ENCODE measurements around the gene GPR183. TPM values are rescaled to one million over a fixed set of nuclear protein-coding genes. Genes with fewer than 3 reads are reported as not detected.

The GPR183 gene, protein sequence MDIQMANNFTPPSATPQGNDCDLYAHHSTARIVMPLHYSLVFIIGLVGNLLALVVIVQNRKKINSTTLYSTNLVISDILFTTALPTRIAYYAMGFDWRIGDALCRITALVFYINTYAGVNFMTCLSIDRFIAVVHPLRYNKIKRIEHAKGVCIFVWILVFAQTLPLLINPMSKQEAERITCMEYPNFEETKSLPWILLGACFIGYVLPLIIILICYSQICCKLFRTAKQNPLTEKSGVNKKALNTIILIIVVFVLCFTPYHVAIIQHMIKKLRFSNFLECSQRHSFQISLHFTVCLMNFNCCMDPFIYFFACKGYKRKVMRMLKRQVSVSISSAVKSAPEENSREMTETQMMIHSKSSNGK
- total RNA-seq (2022) (not detected in 2 replicates), Bru-seq, nascent RNA (not detected), BruChase-seq, experiment 1, labeled RNA remaining after a 6-hour chase (not detected), BruChase-seq, experiment 2, labeled RNA remaining after a 2-hour chase (percentile 10 among the genes with signal in this experiment)
- long read RNA-seq: 0 reads

DNA sequence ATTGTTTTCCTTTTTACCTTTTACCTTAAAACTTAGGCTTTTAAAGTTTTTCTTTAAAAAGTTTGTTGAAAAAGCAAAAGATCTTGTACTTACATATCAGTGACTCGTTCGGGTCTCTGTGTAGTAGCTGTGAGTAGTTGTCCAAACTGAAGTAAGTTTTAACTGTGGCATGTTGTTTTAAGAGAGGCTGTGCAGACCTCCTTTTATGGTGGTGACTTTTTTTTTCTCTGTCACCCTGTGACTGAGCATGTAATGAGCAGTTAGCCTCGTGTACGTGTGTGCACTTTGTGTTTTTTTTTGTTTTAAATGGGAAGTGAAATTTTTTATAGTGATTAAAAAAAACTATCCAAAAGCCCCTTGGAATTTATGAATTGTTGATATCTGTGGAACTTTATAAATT, at the start of gene GPR183:
Gene GPR183 (minus strand): TSS at position 153 of the 400 bp plus-strand sequence. CDS start 11,254 bp downstream, outside the sequence.
- intact Hi-C loops (cut with micrococcal nuclease): no loop called here
- TF ChIP-seq, protein P1, sequence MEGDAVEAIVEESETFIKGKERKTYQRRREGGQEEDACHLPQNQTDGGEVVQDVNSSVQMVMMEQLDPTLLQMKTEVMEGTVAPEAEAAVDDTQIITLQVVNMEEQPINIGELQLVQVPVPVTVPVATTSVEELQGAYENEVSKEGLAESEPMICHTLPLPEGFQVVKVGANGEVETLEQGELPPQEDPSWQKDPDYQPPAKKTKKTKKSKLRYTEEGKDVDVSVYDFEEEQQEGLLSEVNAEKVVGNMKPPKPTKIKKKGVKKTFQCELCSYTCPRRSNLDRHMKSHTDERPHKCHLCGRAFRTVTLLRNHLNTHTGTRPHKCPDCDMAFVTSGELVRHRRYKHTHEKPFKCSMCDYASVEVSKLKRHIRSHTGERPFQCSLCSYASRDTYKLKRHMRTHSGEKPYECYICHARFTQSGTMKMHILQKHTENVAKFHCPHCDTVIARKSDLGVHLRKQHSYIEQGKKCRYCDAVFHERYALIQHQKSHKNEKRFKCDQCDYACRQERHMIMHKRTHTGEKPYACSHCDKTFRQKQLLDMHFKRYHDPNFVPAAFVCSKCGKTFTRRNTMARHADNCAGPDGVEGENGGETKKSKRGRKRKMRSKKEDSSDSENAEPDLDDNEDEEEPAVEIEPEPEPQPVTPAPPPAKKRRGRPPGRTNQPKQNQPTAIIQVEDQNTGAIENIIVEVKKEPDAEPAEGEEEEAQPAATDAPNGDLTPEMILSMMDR (IDR thresholded peaks at IDR 0.05; ENCODE audit: unreplicated experiment): no peak

DNA sequence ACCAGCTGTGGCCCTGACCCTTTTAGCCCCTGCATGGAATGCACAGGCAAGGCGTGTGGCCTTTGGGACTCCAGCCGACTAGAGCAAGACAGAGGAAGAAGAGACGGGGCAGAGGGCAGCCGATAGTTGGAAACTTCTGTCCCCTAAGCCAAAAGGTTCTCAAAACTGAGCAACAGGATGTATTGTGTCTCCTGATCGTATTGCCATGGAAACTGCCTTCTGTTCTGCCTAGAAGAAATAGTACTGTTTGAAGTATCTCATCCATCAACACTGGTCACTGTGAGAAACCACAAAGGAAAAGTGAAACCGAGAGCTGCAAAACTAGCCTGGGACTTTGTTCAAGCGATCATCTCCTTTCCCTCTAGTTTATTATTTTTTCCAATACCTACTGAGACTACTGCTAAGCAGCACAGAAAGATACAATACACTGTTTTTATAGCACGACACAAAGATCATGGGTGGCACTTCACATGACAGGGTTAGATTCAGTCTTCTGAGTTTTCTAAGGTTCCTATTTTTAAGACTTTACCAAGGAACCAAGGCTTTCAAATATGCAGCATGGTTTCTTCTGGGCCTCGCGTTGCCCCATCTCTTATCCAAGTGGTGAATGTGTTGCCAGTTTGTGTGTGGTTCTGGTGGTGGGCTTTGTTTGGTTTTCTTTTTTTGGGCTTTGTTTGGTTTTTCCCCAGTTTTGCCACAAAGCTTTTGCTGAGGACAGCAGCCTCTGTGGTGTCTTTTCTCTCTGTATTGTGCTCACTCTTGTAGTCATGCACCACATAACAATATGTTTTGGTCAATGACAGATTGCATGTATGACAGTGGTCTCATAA, 49.3 kb upstream of the GPR183 start:
- no peak for DNase-seq (ENCODE audit: unreplicated experiment)
- no TSS peak for BruUV-seq (replicated peaks)
- Mint-ChIP-seq H3K27ac (ENCODE audit: low read depth, unreplicated experiment) (no peak overlapping the region), H3K36me3 (ENCODE audit: insufficient read depth, unreplicated experiment) (peaks cover 15% of the 10 kb centered on the region), H3K4me3 (ENCODE audit: unreplicated experiment) (no peak overlapping the region), H3K27me3 (ENCODE audit: insufficient read depth, unreplicated experiment) (no peaks in the 10 kb centered on the region), H3K4me1 (ENCODE audit: insufficient read depth, unreplicated experiment) (no peaks in the 10 kb centered on the region), H3K9me3 (ENCODE audit: unreplicated experiment) (no peaks in the 10 kb centered on the region)
- POLR2A ChIA-PET: interaction anchor here (1.0 kb wide), 1 partner anchor 8 kb away, joined by 4 read pairs; no protein-coding TSS in a partner anchor
- intact Hi-C loops (cut with micrococcal nuclease): no loop called here
- TF ChIP-seq, protein P1 (IDR thresholded peaks at IDR 0.05; ENCODE audit: unreplicated experiment): no peak
- CTCF ChIA-PET: no interaction called here

More for the DNA sequence above, at the start of gene GPR183:
- no TSS peak for BruUV-seq (replicated peaks)
- Mint-ChIP-seq H3K4me1 (ENCODE audit: insufficient read depth, unreplicated experiment) (peaks cover 6% of the 10 kb centered on the region), H3K36me3 (ENCODE audit: insufficient read depth, unreplicated experiment) (peaks cover 16% of the 10 kb centered on the region), H3K27ac (ENCODE audit: low read depth, unreplicated experiment) (peak within 1 kb of the TSS; percentile 42), H3K4me3 (ENCODE audit: unreplicated experiment) (no peak within 1 kb of the TSS), H3K27me3 (ENCODE audit: insufficient read depth, unreplicated experiment) (no peaks in the 10 kb centered on the region), H3K9me3 (ENCODE audit: unreplicated experiment) (no peaks in the 10 kb centered on the region)
- ChIA-PET POLR2A (interaction anchor here (0.6 to 1.1 kb wide), 2 partner anchors 21 to 24 kb away, joined by 3 to 6 read pairs; no protein-coding TSS in a partner anchor), CTCF (interaction anchor here (0.7 kb wide), 2 partner anchors 15 to 74 kb away, joined by 3 to 4 read pairs; no protein-coding TSS in a partner anchor)
- no peak for DNase-seq (ENCODE audit: unreplicated experiment)

DNA sequence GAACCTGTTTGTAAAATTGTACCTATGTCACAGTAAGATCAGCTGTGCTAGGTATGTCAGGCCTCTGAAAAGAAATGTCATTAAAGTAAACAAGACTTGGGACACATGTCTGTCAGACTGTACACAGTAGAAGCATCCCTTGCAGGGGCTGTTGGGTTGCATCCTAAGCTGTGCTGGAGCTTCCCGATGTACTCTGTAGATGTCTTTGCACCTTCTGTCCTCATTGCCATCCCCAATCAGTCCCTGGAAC, 48.7 kb upstream of the GPR183 start:
- Mint-ChIP-seq H3K9me3 (ENCODE audit: unreplicated experiment) (no peaks in the 10 kb centered on the region), H3K4me3 (ENCODE audit: unreplicated experiment) (no peak overlapping the region), H3K4me1 (ENCODE audit: insufficient read depth, unreplicated experiment) (no peaks in the 10 kb centered on the region), H3K27ac (ENCODE audit: low read depth, unreplicated experiment) (no peak overlapping the region), H3K27me3 (ENCODE audit: insufficient read depth, unreplicated experiment) (no peaks in the 10 kb centered on the region), H3K36me3 (ENCODE audit: insufficient read depth, unreplicated experiment) (peaks cover 12% of the 10 kb centered on the region)
- intact Hi-C loops (cut with micrococcal nuclease): no loop called here
- TF ChIP-seq, protein P1 (IDR thresholded peaks at IDR 0.05; ENCODE audit: unreplicated experiment): no peak
- DNase-seq (ENCODE audit: unreplicated experiment): no peak
- ChIA-PET POLR2A (interaction anchor here (1.0 kb wide), 1 partner anchor 9 kb away, joined by 4 read pairs; no protein-coding TSS in a partner anchor), CTCF (no interaction called here)
- no TSS peak for BruUV-seq (replicated peaks)

All from MCF 10A (cell line).